ENCODE data around the gene CRKL.

DNA sequence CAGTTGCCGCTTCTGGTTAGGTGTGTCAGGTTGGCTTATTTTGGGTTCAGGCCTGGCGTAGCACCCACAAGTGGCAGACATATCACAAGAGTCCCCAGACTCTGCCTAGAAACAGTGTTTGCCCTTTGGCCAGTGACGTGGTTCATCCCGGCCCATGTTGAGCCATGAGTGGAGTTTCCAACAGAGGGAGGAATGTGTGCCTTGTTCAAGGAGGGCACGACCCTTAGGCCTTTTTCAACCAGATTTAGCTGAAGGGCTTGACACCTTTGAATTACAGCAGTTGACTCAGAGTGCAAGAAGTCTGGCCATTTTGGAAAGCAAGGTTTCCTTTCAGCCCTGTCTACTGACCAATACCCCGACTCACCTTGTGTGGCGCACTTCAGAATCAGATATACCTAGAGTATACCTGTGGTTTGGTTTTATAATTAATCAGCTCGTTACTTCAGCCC lies 34.7 kb downstream of the CRKL start:
- TF ChIP-seq POLR2A (IDR thresholded peaks at IDR 0.05; ENCODE audit: borderline replicate concordance, extremely low read depth, insufficient read depth, insufficient read length) (no peak), CTCF (IDR thresholded peaks at IDR 0.05 in 2 of 3, conservative IDR thresholded peaks at IDR 0.05 in 1 of 3; ENCODE audit: borderline replicate concordance in 1 of 3, insufficient read depth in 1 of 3, low read depth in 2 of 3, low read length in 2 of 3) (no peak), SRF (IDR thresholded peaks at IDR 0.05; ENCODE audit: low read depth) (no peak), EGR1 (IDR thresholded peaks at IDR 0.05; ENCODE audit: low read depth) (no peak), MAX (IDR thresholded peaks at IDR 0.05) (no peak), EZH2 (IDR thresholded peaks at IDR 0.05) (no peak), POLR2AphosphoS5 (IDR thresholded peaks at IDR 0.05; ENCODE audit: low read depth, low read length) (no peak), SIN3A (IDR thresholded peaks at IDR 0.05; ENCODE audit: low read depth) (no peak)
- TF ChIP-seq, protein P1, sequence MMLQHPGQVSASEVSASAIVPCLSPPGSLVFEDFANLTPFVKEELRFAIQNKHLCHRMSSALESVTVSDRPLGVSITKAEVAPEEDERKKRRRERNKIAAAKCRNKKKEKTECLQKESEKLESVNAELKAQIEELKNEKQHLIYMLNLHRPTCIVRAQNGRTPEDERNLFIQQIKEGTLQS (IDR thresholded peaks at IDR 0.05): no peak
- TF ChIP-seq, protein P2, sequence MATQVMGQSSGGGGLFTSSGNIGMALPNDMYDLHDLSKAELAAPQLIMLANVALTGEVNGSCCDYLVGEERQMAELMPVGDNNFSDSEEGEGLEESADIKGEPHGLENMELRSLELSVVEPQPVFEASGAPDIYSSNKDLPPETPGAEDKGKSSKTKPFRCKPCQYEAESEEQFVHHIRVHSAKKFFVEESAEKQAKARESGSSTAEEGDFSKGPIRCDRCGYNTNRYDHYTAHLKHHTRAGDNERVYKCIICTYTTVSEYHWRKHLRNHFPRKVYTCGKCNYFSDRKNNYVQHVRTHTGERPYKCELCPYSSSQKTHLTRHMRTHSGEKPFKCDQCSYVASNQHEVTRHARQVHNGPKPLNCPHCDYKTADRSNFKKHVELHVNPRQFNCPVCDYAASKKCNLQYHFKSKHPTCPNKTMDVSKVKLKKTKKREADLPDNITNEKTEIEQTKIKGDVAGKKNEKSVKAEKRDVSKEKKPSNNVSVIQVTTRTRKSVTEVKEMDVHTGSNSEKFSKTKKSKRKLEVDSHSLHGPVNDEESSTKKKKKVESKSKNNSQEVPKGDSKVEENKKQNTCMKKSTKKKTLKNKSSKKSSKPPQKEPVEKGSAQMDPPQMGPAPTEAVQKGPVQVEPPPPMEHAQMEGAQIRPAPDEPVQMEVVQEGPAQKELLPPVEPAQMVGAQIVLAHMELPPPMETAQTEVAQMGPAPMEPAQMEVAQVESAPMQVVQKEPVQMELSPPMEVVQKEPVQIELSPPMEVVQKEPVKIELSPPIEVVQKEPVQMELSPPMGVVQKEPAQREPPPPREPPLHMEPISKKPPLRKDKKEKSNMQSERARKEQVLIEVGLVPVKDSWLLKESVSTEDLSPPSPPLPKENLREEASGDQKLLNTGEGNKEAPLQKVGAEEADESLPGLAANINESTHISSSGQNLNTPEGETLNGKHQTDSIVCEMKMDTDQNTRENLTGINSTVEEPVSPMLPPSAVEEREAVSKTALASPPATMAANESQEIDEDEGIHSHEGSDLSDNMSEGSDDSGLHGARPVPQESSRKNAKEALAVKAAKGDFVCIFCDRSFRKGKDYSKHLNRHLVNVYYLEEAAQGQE (IDR thresholded peaks at IDR 0.05; ENCODE audit: low read depth): no peak

Data from HCT116 (cell line).